Liver (tissue), 9 donors: ENCODE data around the gene REST. TPM values are rescaled to one million over a fixed set of nuclear protein-coding genes. Genes with fewer than 3 reads are reported as not detected.
"Not testable (repeated sequence)": the region's sequence is repeated elsewhere in the genome, so short reads cannot be mapped to it uniquely, and the experiment has no call there.

ENCODE experiments used
- DNase-seq: peaks from one replicate; pipeline ENCODE4 v3.0.0-alpha.2; 2017; ENCODE audit warnings: low spot score
- H3K27ac ChIP-seq, 2 donors: one replicate each; pipeline ENCODE4 v1.7.0; 2013; ENCODE audit warnings: inconsistent platforms in 2 of 2, low read length in 2 of 2, control low read depth in 1 of 2, low read depth in 1 of 2, mild to moderate bottlenecking in 1 of 2
- H3K27me3 ChIP-seq, 4 donors: one replicate each; pipeline versions ENCODE4 v1.6.1 to v1.7.0; 2013; ENCODE audit warnings: low read length in 3 of 4, inconsistent platforms in 1 of 4, mild to moderate bottlenecking in 1 of 4, moderate library complexity in 1 of 4; ENCODE audit not compliant: control insufficient read depth in 4 of 4, insufficient read depth in 4 of 4
- H3K36me3 ChIP-seq, 4 donors: one replicate each; pipeline versions ENCODE4 v1.6.1 to v1.7.0; 2013; ENCODE audit warnings: low read length in 3 of 4, mild to moderate bottlenecking in 3 of 4, low read depth in 1 of 4, moderate library complexity in 1 of 4; ENCODE audit not compliant: control insufficient read depth in 4 of 4, insufficient read depth in 3 of 4
- H3K4me1 ChIP-seq, 4 donors: one replicate each; pipeline versions ENCODE4 v1.6.1 to v1.7.0; 2013; ENCODE audit warnings: low read length in 3 of 4, mild to moderate bottlenecking in 3 of 4, moderate library complexity in 1 of 4; ENCODE audit not compliant: control insufficient read depth in 4 of 4, insufficient read depth in 4 of 4
- H3K4me3 ChIP-seq, 3 donors: one replicate each; pipeline versions ENCODE4 v1.6.1 to v1.7.0; 2013; ENCODE audit warnings: low read length in 3 of 3, control low read depth in 1 of 3, low read depth in 1 of 3, mild to moderate bottlenecking in 1 of 3
- H3K9ac ChIP-seq, 2 donors: one replicate each; pipeline ENCODE4 v1.7.0; 2013; ENCODE audit warnings: low read length in 2 of 2, mild to moderate bottlenecking in 2 of 2, moderate library complexity in 2 of 2, control low read depth in 1 of 2, low read depth in 1 of 2
- H3K9me3 ChIP-seq, 4 donors: one replicate each; pipeline versions ENCODE4 v1.6.1 to v1.7.0; 2013; ENCODE audit warnings: low read length in 3 of 4; ENCODE audit not compliant: control insufficient read depth in 4 of 4
- ATF3 ChIP-seq: IDR thresholded peaks from 2 replicates; pipeline ENCODE4 v1.6.1; 2016; ENCODE audit warnings: antibody characterized with exemption
- CTCF ChIP-seq: fragments of 150-350 bp; IDR thresholded peaks from 2 replicates; pipeline ENCODE4 v1.5.1; 2017; ENCODE audit warnings: improper control_type of control experiment, low read depth, low read length; ENCODE audit not compliant: missing input control
- EGR1 ChIP-seq, 2 donors: IDR thresholded peaks; 2 replicates each; pipeline ENCODE4 v1.6.1; 2016 to 2018; ENCODE audit warnings: antibody characterized with exemption in 2 of 2, low read depth in 2 of 2
- FOXA1 ChIP-seq: IDR thresholded peaks from 2 replicates; pipeline ENCODE4 v1.6.1; 2016; ENCODE audit warnings: antibody characterized with exemption
- FOXA2 ChIP-seq: IDR thresholded peaks from 2 replicates; pipeline ENCODE4 v1.6.1; 2016; ENCODE audit warnings: antibody characterized with exemption
- GABPA ChIP-seq, 2 donors: IDR thresholded peaks in 1 of 2; conservative IDR thresholded peaks in 1 of 2; 2 replicates each; pipeline ENCODE4 v1.6.1; 2016; ENCODE audit warnings: antibody characterized with exemption in 2 of 2, mild to moderate bottlenecking in 1 of 2, moderate library complexity in 1 of 2
- HNF4A ChIP-seq, 2 donors: conservative IDR thresholded peaks; 2 replicates each; pipeline ENCODE4 v1.6.1; 2016; ENCODE audit warnings: antibody characterized with exemption in 2 of 2, mild to moderate bottlenecking in 2 of 2
- HNF4G ChIP-seq: IDR thresholded peaks from 2 replicates; pipeline ENCODE4 v1.6.1; 2016; ENCODE audit warnings: antibody characterized with exemption
- MAX ChIP-seq: IDR thresholded peaks from 2 replicates; pipeline ENCODE4 v1.6.1; 2016; ENCODE audit warnings: antibody characterized with exemption
- NR2F2 ChIP-seq: IDR thresholded peaks from 2 replicates; pipeline ENCODE4 v1.6.1; 2016; ENCODE audit warnings: antibody characterized with exemption
- RAD21 ChIP-seq, 2 donors: IDR thresholded peaks; 2 replicates each; pipeline ENCODE4 v1.6.1; 2016; ENCODE audit warnings: antibody characterized with exemption in 2 of 2, mild to moderate bottlenecking in 2 of 2
- REST ChIP-seq: IDR thresholded peaks from 2 replicates; pipeline ENCODE4 v1.6.1; 2016; ENCODE audit warnings: antibody characterized with exemption, mild to moderate bottlenecking
- RXRA ChIP-seq, 2 donors: IDR thresholded peaks; 2 replicates each; pipeline ENCODE4 v1.6.1; 2017 to 2018; ENCODE audit warnings: antibody characterized with exemption in 2 of 2, mild to moderate bottlenecking in 1 of 2
- SP1 ChIP-seq: IDR thresholded peaks from 2 replicates; pipeline ENCODE4 v1.6.1; 2018; ENCODE audit warnings: antibody characterized with exemption, mild to moderate bottlenecking
- TAF1 ChIP-seq: conservative IDR thresholded peaks from 2 replicates; pipeline ENCODE4 v1.6.1; 2016; ENCODE audit warnings: antibody characterized with exemption, mild to moderate bottlenecking
- ZBTB33 ChIP-seq: IDR thresholded peaks from 2 replicates; pipeline ENCODE4 v1.6.1; 2016; ENCODE audit warnings: antibody characterized with exemption
- WGBS: extraction: QIAGEN DNeasy Blood & Tissue Kit; methylation state at CpG from one replicate; pipeline ENCODE4 v1.1.7; 2013; 5-methylcytosine and 5-hydroxymethylcytosine counted together
- polyA plus RNA-seq, 2 donors: library from polyadenylated mRNA; stranded (reverse) in 1 of 2; unstranded in 1 of 2; fragments of 200-250 nt in 1 of 2; fragments of >200 nt in 1 of 2; fragmentation: Nextera tagmentation in 1 of 2; extraction: Ambion mirVana in 1 of 2; gene quantifications; one replicate each; pipeline versions ENCODE4 v1.2.1 to v1.2.3, GENCODE V29; 2013 to 2015
- total RNA-seq, 2 donors: library from RNA; depleted of rRNA; stranded (reverse); fragments of >200 nt; gene quantifications; one replicate each; pipeline ENCODE4 v1.2.3, GENCODE V29; 2014
- donor health status: healthy.
- donor health status: healthy.
- donor health status: healthy.
- donor health status: healthy.
- donor health status: healthy.

Gene REST
- total and polyA plus RNA-seq, 4 donors: 3.7 to 18.1 (median 12.4) TPM

GRCh38 chr4:56931924-56932323 lies 24.2 kb downstream of the REST start:
- Histone ChIP-seq H3K9me3 (no peaks in the 10 kb centered on the region), H3K4me3 (no peak overlapping the region), H3K4me1 (no peaks in the 10 kb centered on the region), H3K27me3 (no peaks in the 10 kb centered on the region), H3K27ac (no peak overlapping the region), H3K36me3 (peaks cover 10 to 17% (median 13%) of the 10 kb centered on the region in 4 donors), H3K9ac (no peak overlapping the region)
- TF ChIP-seq HNF4A (conservative IDR thresholded peaks at IDR 0.05) (no peak), REST (no peak), EGR1 (IDR thresholded peaks at IDR 0.05; ENCODE audit: low read depth in 2 of 2) (no peak), RXRA (IDR thresholded peaks at IDR 0.05) (no peak), CTCF (no peak)
- DNase-seq: no peak
- WGBS: 77% methylated on average over 4 of the region's 4 CpGs

- Histone ChIP-seq H3K9ac (no peak overlapping the region), H3K27me3 (no peaks in the 10 kb centered on the region), H3K9me3 (no peaks in the 10 kb centered on the region), H3K36me3 (peaks cover 0 to 4% (median 1%) of the 10 kb centered on the region in 4 donors), H3K4me1 (no peaks in the 10 kb centered on the region), H3K4me3 (no peak overlapping the region), H3K27ac (no peak overlapping the region)
- TF ChIP-seq MAX (no peak), FOXA1 (no peak), NR2F2 (no peak), ATF3 (no peak), SP1 (no peak), RAD21 (IDR thresholded peaks at IDR 0.05) (no peak), TAF1 (no peak), ZBTB33 (no peak), RXRA (IDR thresholded peaks at IDR 0.05) (no peak), HNF4G (no peak), HNF4A (conservative IDR thresholded peaks at IDR 0.05) (no peak), GABPA (IDR thresholded peaks at IDR 0.05 in 1 of 2, conservative IDR thresholded peaks at IDR 0.05 in 1 of 2) (no peak), FOXA2 (no peak)
- WGBS: 92% methylated on average over 6 of the region's 6 CpGs
- no peak for DNase-seq
Observed at GRCh38 chr4:56937262-56937661, 29.6 kb downstream of the REST start.

GRCh38 chr4:56939826-56940225 lies 32.1 kb downstream of the REST start:
- not testable (repeated sequence) for H3K36me3 ChIP-seq, H3K27me3 ChIP-seq, H3K4me1 ChIP-seq, H3K9ac ChIP-seq, H3K4me3 ChIP-seq, H3K27ac ChIP-seq, H3K9me3 ChIP-seq, DNase-seq
- WGBS: 99% methylated on average over 14 of the region's 14 CpGs
